HG03135 (cell line): ENCODE results near the gene MROH2B.
"Not testable (repeated sequence)": the region's sequence is repeated elsewhere in the genome, so short reads cannot be mapped to it uniquely, and the experiment has no call there.

Experiments
- ATAC-seq: cut with Tn5 transposase; IDR thresholded peaks from one replicate; pipeline ENCODE4 v1.9.1; 2021; ENCODE audit warnings: mild to moderate bottlenecking, moderate library complexity; ENCODE audit not compliant: unreplicated experiment

The MROH2B gene

DNA sequence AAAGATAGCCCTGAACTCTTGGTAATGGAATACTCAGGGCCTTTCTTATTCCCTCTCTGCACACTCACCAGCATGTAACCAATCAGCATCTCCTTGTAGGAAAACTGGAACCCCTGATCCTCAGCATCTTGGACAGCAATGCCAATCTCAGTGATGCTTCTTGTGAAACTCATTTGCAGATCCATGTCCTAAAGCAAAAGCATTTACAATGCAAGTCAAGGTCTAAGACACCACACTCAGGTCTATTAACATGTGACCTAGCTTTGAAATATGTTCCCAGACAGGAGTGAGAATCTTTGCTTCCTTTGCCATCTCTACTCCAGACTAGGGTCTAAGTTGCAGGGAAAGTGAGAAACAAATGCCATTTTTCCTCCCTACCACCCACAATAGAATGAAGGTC is 38.2 kb downstream of the MROH2B start:
- no peak for ATAC-seq

GRCh38 chr5:41022600-41022999 is 48.5 kb downstream of the MROH2B start:
- ATAC-seq, result not testable (repeated sequence)

GRCh38 chr5:41012318-41012717 is 58.8 kb downstream of the MROH2B start:
- ATAC-seq, result no peak

GRCh38 chr5:41010572-41010971 is 60.6 kb downstream of the MROH2B start:
- no peak for ATAC-seq

DNA sequence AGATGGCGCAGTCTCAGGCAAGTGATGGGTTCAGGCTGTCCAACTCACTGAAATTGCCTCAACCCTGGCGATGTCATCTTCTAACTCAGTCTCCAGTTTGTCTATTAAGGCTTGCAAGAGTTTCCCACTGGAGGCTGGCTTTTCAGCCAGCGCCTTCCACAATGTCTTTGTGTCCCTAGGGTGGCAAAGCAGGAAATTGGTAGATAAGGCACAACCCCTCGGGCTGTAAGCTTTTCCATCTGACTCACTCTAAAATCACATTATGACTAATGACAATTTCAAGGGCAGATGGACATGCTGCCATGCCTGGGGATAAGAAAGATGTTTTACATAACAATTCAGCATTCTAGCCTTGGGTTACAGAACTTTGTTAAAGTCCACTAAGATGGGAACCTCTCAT is 61.9 kb downstream of the MROH2B start:
- no peak for ATAC-seq

DNA sequence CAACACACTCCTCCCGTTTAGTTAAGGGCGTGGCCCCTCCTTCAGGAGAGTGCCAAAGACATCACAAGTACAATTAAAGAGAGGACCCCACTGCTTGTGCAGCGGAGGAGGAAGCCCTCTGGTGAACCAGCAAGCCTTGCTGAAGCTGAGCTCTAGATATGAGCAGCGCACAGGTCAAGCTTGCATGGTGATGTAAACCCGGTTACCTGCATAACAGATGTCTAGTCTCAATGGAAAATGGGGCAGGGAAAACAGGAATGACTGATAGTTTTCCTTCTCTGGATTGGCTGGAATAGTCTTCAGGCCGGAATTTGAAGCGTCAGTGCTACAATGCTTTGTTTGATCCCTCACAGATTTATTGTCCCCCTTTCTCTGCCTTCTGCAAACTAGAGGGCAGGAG is 66.2 kb downstream of the MROH2B start:
- no peak for ATAC-seq

DNA sequence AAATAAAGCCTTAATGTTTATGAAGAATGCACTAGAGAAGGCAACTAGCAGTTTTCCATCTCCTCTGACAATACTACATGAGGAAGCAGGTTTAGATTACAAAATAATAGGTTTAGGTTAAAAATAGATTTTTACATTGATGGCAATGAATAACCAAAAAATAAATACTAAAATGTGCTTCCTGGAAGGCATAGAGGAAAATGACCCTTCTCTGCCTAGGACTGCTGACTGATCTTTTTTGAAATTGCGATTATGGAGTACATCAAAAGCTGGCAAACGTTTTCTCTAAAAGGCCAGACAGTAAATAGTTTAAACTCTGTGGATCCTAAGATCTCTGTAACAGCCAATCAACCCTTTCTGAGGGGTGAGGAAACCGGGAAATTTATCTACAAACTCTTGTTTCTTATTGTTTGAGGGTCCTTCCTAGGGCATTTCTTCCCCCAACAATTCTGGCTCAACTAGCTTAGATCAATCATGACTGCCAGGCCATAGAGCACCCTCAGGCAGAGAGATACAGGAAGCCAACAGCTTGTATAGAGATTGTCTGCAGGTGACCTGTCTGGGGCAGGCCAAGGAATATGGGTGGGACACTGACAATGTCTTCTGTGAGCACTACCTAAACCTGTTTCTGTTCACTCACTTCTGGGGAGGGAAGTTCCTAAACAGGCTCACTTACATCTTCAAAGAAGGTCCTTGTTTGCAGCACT is 67.3 kb downstream of the MROH2B start:
- no peak for ATAC-seq

GRCh38 chr5:40999966-41000365 is 71.2 kb downstream of the MROH2B start:
- no peak for ATAC-seq

DNA sequence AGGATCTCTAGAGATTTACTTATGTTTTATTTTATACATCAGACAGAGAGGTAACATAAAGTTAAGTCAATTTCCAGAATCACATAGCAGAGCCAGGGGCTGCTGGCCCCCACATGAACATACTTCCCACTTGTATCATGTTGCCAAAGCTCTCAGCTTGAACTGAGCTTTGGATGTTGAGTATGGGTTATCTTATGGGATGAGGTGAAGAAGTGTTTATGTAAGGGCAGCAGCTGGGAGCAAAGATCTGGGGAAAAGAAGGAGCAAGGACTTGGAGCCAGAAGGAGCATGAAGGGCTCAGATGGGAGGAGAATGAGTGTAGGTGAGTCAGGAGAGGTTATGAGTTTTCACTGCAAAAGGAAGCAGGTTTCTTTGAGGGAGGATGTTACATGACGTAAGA is 72.0 kb downstream of the MROH2B start:
- no peak for ATAC-seq

- ATAC-seq, result no peak
These were observed 75.1 kb downstream of the MROH2B start for GRCh38 chr5:40995801-40996586.

DNA sequence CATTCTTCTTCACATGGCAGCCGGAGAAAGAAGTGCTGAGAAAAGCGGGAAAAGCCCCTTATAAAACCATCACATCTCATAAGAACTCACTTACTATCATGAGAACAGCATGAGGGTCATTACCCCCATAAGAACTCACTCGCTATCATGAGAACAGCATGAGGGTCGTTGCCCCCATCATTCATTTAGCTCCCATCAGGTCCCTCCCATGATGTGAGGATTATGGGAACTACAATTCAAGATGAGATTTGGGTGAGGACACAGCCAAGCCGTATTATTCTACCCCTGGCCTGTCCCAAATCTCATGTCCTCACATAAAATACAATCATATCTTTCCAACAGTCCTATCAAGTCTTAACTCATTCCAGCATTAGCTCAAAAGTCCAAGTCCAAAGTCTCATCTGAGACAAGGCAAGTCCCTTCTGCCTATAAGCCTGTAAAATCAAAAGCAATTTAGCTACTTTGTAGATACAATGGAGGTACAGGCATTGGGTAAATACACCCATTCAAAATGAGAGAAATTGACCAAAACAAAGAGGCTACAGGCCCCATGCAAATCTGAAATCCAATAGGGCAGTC is 79.1 kb downstream of the MROH2B start:
- ATAC-seq, result no peak

- ATAC-seq, result no peak
These were observed 79.8 kb downstream of the MROH2B start for GRCh38 chr5:40991168-40991980.

GRCh38 chr5:40988746-40989510 is 82.2 kb downstream of the MROH2B start:
- ATAC-seq, result no peak

- ATAC-seq, result no peak
These were observed 83.8 kb downstream of the MROH2B start for GRCh38 chr5:40987349-40987748.

DNA sequence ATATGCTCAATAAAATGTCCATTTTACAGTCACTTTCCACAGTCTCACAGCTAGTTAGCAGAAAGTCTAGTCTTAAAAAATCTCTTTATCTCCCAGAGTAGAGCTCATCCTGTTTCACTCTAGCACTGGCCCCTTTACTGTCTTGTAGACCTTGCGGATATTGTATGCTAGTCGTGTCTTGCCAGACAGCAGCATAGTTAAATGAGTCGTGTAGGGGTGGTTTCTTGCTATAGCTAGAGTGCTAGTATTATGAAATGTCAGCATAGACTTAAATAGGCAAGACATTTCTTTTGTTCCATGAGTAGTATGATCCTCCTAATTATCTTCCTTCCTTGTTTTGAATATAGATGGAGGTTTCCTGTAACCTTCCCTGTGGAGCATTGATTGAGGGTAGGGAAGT is 84.5 kb downstream of the MROH2B start:
- ATAC-seq, result no peak

DNA sequence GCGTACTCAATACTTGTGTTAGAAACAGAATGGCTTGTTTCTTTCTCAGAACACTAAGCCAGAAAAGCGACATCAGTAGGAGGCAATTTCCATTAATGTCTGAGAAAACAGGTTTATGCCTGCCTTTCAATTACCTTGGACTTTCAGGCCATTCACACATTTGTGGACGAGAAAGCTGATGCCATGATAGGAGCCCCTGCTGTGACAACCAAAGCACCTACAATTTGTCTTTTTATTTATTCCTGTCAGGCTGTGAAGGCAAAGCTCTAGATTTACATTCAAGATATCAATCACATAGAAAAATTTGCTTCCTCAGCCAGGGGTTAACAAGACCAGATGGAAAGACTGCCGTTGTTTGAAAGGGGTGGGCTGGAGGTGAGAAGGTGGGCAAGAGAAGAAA is 85.6 kb downstream of the MROH2B start:
- no peak for ATAC-seq

DNA sequence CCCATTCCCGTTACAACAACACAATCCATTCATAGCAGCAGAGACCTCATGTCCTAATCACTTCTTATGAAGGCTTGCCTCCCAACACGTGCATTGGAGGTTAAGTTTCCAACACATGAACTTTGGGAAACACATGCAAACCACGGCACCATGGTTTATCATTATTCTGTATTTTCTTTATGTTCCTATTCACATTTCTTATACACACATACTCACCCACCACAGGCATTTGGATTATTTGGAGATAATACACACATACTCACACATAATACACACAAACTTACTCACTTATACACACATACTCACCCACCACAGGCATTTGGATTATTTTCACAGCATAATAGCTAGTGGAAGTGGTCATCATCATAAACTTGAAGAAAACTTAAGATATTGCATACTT is 86.3 kb downstream of the MROH2B start:
- no peak for ATAC-seq

DNA sequence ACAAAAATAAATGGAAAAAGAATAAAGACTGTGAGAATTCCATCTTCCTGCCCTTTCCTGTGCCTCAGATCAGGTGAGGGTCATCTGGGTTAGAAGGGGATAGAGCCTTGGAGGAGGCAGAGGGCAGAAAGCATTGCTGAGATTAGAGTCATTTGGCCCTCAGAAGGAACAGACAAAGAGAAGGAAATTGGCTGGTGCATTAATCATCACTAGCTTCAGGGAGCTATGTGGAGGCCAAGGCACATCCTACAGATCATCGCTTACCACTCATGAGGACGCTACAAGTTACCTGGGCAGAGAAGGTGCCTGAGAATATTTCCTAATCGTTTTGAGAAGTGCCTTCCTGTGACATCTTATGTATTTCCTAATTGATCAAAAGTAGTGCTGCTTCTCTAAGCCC is 87.4 kb downstream of the MROH2B start:
- ATAC-seq, result no peak

GRCh38 chr5:40981420-40981819 is 89.7 kb downstream of the MROH2B start:
- ATAC-seq, result no peak

- no peak for ATAC-seq
These were observed 94.3 kb downstream of the MROH2B start for GRCh38 chr5:40976836-40977235.

DNA sequence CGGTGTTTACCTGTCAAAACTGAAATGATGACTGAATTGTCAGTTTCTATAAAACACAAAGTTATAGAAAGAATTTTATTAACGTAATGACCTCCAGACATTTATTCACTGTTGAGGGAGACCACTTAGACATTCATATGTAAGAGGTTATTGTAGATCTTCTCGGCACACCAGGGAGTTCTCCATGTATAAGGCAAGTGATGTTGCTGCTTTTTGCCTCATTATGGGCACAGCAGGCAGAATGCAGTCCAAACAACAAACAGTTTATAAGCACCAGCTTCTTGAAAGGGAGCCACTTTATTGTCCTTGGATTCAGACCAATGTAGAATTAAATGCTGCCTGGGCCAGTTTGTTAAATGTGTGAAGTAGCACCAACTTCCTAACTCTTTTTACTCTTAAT is 95.1 kb downstream of the MROH2B start:
- ATAC-seq, result no peak
